ENCODE measurements around the gene SELENOF. TPM values are rescaled to one million over a fixed set of nuclear protein-coding genes. Genes with fewer than 3 reads are reported as not detected.

SELENOF gene
- total RNA-seq, 4 donors from 2014 or later = 84.0 to 216 (median 112) TPM

DNA sequence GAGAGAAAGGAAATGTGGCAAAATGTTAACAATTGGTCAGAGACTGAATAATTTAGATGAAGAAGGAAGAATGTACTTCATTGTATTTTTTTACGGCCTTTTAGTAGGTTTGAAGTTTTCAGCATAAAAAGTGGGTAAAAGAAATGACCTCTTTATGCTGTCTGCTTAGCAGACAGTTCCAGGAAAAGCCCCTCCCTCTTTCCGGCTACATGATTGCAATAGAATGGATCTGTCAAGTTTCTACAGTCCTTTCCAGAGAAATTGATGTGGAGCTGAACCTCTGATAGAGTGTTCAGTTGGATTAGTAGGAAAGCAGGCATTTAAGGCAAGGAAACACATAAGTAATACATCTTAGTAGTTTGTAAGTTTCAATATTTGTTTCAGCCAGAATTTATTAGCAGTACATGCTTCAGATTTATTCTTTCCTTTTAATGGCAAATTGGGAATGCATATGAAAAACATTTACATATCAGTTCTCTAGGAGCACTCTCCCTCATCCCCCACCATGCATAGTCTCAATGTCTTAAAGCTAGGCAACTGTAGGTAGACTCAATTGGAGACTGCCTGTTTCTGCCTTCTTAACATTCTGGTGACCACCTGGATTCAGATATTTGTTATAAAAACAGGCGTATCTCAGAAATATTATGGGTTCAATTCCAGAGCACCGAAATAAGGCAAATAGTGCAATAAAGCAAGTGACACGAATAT is 36.9 kb upstream of the SELENOF start:
- TF ChIP-seq, protein P1, sequence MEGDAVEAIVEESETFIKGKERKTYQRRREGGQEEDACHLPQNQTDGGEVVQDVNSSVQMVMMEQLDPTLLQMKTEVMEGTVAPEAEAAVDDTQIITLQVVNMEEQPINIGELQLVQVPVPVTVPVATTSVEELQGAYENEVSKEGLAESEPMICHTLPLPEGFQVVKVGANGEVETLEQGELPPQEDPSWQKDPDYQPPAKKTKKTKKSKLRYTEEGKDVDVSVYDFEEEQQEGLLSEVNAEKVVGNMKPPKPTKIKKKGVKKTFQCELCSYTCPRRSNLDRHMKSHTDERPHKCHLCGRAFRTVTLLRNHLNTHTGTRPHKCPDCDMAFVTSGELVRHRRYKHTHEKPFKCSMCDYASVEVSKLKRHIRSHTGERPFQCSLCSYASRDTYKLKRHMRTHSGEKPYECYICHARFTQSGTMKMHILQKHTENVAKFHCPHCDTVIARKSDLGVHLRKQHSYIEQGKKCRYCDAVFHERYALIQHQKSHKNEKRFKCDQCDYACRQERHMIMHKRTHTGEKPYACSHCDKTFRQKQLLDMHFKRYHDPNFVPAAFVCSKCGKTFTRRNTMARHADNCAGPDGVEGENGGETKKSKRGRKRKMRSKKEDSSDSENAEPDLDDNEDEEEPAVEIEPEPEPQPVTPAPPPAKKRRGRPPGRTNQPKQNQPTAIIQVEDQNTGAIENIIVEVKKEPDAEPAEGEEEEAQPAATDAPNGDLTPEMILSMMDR (IDR thresholded peaks at IDR 0.05; ENCODE audit: low read depth) = no peak

GRCh38 chr1:86948212-86948611 is 34.3 kb upstream of the SELENOF start:
- TF ChIP-seq, protein P1 (IDR thresholded peaks at IDR 0.05; ENCODE audit: low read depth) = no peak

DNA sequence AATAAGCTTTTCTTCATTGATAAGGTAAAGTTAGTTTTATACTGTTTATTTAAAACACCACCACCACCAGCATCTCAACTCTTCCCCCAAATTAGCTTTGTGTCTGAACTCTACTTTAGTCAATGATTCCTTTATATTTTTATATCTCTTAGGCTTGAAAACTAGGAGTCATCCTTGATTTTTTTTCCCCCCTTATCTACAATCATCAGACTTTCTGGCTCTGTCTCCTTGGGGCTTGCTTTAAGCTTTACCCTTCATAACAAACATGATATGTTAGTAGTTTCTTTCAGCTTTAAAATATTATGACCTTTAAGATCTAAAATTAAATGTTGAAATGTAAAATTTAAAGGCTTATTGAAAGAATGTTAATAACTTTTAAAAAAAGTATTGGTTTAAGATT is 28.8 kb upstream of the SELENOF start:
- TF ChIP-seq, protein P1 (IDR thresholded peaks at IDR 0.05; ENCODE audit: low read depth) = no peak

GRCh38 chr1:86942042-86942441 is 28.1 kb upstream of the SELENOF start:
- TF ChIP-seq, protein P1 (IDR thresholded peaks at IDR 0.05; ENCODE audit: low read depth) = no peak

DNA sequence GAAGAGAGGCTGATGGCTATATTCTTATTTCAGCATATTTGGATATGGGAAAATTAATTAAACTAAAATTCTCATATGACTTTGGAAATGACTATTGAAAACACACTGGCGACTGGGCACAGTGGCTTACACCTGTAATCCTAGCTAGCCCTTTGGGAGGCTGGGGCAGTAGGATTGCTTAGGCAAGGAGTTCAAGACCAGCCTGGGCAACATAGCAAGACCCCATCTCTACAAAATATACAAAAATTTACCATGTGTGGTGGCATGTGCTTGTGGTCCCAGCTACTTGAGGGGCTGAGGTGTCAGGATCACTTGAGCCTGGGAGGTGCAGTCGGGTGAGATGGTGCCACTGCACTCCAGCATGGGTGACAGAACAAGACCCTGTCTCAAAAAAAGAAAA is 26.7 kb upstream of the SELENOF start:
- TF ChIP-seq, protein P1 (IDR thresholded peaks at IDR 0.05; ENCODE audit: low read depth) = no peak

- TF ChIP-seq, protein P1 (IDR thresholded peaks at IDR 0.05; ENCODE audit: low read depth) = no peak
Measured at GRCh38 chr1:86939406-86939805, 25.5 kb upstream of the SELENOF start.

DNA sequence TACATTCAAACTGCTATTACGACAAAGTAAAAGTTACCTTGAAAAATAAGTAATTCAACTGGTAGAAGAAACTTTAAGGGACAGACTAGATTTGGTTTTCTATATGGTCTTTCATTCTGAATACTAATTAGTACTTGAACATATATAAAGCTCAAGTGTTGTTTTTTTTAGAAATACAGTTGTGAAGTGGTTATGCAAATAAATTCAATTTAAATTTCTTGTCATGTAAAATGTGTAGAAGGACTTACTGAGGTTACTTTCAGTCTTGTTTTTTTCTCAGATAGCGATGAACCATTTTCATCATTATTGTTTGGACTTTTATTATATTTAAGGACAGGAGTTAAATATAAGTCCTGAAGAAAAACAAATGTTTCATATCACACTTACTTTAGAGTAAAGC is 24.9 kb upstream of the SELENOF start:
- TF ChIP-seq, protein P1 (IDR thresholded peaks at IDR 0.05; ENCODE audit: low read depth) = no peak

All from subcutaneous adipose tissue (tissue), 4 donors.